GM19099 (cell line): ENCODE measurements around the gene KIF5C.

Experiments used
- POLR2A ChIP-seq: IDR thresholded peaks from 3 replicates; pipeline ENCODE4 v1.6.1; 2011; ENCODE audit warnings: low read depth; ENCODE audit not compliant: insufficient read length; ENCODE audit errors: extremely low read depth

Gene KIF5C

DNA sequence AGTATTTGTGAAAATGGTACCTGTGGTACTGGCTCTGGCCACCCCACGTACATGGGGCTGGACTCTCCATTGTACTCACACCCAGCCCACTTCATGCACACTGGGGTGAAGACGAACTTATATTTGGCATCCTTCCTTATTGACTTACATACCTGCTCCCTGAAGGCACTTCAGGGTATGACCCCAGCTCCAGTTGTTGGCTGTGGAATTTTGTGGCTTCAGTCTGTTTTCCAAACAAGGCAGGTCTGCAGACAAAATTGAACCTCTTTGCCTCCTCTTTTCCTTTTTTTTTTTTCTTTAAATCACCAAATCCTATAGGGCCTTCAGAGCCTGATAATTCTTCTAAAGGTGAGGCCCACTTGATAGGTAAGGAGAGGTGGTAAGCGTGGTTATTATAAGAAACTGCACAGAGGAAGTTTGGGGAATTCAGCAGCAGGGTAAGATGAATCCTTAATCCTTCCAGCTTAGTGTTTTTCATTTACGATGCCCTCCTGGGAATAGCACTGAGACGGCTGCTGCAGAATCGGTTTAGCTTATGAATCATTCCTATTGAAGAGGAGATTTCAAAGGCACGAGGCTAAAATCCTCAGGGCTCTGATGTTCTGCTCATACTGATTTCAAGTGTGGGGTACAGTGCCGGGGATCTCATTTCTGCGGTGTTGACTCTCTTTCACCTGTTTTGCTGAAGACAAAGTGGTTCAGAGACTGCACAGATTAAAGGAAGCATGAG lies 55.2 kb downstream of the KIF5C start:
- TF ChIP-seq POLR2A: no peak

DNA sequence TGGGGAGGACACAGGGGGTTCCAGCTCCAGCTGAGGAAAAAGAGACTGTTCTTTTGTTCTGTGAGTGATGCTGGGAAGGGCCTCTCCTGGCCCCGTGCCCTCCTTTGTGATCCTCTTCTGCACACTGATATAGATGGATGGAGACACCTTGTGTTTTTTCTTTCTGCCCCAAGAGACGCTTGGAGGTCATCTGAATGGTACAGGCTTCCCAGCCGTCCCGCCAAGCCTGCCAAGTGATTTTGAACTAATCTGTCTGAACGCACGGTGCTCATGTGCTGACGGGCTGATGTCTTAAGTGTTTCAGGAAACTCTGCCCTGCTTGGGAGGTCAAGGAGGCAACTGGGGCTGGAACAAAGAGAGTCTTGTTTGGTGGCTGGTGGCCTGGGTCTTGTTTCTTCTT lies 57.5 kb downstream of the KIF5C start:
- TF ChIP-seq POLR2A: no peak

DNA sequence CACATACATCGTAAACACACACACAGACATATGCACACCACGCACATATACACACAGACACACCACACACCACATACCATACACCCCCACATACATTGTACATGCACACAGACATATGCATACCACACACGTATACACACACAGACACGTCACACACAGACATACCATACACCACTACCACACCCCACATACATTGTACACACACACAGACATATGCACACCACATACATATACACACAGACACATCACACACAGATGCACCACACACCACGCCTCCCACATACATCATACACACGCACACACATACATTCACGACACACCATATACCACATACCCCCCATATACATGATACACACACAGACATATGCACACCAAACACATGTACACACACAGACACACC lies 58.4 kb downstream of the KIF5C start:
- TF ChIP-seq POLR2A: no peak

DNA sequence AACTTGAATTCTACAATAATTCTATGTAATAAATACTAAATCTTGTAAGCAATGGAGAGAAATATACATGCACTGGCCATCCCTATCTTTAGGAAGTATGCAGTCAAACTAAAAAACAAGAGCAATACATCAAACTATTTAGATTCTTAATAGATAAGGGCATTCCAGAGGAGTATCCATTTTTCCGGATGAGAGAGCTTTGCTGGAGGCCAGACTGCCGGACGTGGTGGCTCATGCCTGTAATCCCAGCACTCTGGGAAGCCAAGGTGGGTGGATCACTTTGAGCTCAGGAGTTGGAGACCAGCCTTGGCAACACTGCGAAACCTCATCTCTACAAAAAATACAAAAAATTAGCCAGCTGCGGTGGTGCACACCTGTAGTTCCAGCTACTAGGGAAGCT lies 60.8 kb downstream of the KIF5C start:
- TF ChIP-seq POLR2A: no peak

DNA sequence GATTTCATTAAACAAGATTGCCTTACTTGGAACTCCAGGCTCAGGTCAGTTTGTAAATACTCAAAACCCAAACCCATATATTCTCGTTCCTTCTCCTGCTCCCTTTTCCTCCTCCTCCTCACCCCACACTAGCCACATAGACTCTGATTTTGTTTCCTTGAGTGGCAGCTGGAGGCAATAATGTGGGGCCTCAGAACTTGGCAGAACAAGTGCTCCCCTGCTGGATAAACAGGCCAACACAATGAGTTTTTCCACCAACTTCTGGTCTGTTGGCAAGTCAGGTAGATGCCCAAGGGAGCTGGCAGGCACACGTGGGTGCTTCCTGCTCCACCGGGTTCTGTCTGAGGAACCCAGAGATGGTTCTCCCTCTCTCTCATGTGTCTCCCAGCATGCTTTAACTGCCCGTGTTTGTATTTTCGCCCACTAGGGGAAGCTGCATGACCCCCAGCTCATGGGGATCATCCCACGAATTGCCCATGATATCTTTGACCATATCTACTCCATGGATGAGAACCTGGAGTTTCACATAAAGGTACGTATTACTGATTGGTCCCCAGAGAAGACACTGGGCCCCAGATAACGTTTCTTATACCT lies 61.9 kb downstream of the KIF5C start:
- TF ChIP-seq POLR2A: no peak

DNA sequence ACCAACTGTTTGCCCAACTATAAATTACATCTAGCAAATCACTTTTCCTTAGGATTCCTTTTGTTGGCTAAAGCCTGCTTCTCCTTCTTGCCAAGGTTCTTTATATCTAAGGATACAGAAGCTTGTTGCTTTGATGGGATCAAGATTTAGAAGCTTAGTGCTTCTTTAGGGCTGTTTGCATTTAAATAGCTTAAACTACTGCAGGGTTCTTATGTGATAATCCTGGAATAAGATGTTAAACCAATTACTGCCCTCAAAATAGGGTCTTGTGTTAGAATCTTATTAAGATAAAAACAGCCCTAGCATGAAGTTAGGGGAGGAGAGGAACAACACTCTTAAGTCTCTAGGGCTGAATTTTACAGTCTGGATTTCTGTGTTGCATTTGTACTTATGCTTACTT lies 64.2 kb downstream of the KIF5C start:
- no peak for TF ChIP-seq POLR2A

DNA sequence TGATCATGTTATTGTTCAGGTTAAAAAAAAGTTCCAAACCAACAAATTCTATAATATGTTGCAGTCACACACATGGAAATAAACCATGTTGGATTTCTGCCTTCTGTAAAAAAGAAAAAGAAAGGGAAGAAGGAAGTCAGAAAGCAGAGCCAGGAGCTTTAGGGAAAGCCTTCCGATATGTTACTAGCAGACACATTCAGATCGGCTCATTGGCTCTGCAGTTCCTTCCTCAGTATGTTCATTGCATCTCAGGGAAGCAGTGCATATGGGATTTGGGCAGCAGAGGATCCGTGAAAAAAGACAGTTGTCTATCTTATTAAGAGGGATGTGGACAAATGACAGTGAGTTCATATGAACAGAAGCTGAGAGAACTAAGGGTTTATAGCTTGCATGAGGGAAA lies 68.1 kb downstream of the KIF5C start:
- no peak for TF ChIP-seq POLR2A

DNA sequence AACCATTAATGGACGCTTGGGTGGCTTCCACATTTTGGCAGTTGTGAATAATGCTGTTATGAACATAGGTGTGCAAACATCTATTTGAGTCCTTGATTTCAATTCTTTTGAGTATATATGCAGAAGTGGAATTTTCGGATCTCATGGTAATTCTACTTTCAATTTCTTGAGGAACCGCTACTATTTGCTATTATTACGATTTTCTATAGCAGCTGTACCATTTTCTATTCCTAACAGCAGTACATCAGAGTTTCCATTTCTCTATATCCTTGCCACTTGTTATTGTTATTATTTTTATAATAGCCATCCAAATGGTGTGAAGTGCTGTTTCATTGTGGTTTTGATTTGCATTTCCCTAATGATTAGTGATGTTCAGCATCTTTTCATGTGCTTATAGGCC lies 69.5 kb downstream of the KIF5C start:
- TF ChIP-seq POLR2A: no peak

DNA sequence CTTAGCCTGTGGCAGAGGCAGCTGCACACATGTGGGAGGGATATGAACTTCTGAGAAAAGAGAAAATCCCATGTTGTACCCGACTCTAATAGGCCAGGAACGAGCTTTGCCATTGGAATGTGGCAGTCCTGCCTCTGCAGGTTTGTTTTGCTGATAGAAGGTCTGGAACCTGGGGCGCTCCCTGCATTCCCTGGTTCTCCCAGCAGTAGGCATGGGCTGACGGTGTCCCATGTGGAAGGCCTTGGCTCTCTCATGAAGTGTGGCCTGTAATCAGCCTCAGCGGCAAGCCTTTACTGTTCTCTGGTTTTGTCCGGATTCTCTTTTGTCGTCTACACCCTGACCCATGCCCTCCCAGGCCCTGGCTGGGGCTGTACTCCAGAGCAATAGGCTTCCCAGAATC lies 72.3 kb downstream of the KIF5C start:
- TF ChIP-seq POLR2A: no peak

DNA sequence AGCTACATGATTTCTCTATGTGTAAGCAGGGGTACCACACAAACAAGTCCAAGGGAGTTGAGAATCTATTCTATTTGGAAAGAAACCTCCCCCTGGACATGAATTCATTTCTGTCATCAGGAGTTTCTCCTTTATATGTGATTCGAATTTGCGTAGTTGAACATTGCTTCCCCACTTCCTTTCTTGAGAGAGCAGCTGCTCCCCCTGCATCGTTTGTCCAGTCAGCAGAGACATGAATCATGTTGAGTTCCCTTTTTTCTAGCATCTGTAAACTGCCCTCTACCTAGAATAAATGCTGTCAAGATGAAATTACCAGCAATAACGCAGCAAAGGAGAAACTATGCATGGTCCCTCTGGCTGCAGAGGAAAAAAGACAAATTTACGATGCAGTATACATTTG lies 73.8 kb downstream of the KIF5C start:
- no peak for TF ChIP-seq POLR2A

DNA sequence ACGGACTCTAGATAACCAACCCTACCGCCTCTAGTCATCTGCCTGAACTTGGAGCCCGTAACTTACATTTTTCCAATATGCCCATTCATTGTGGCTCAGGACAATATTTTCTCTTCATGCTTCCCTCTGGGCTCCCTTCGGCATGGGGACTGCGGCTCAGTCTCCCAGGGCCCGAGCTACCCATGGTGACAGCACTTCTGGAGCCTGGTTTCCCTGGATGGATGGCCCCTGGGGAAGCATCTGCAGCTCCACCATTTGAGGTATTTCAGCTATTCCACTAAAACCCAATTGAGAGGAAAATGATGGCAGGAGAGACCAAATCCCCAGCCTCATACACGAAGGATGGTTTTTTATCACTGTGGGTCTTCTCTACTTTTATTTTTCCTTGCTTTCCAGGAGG lies 74.3 kb downstream of the KIF5C start:
- TF ChIP-seq POLR2A: no peak

DNA sequence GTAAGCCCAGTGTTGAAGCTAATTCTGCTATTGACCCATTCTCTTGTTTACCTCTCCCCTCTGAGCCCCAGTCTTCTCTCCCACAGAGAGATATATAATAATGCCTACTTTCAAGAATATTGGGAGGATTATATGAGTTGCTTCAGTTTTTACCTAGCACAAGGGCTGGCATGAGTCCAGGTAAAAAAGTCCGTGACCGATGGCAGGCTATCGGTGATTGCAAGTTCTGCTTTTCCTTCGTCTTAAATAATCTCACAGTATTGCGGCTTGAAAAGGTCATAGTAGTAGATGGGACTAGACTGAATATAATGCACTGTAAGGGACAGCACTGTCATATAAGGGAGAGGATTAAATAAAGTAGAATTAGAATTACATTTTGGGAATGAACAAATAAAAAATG lies 77.6 kb downstream of the KIF5C start:
- TF ChIP-seq POLR2A: no peak

DNA sequence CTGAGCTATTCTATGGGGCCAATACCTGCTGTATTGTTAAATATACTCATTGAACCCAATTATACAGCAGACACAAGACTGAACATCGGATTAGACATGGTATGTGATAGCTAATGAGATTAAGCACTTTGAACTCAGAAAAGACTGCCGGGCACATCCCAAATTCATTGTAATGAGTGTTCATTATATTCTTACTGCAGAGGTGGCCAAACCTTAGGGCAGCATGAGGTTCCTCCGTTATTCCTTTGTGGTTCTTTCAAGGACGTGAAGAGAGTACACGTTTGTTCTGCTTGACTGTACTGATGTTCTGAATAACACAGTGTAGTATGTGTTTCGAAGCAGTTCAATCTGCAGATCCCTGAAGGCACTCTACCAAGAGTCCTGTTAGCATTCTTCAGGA lies 78.4 kb downstream of the KIF5C start:
- TF ChIP-seq POLR2A: no peak

DNA sequence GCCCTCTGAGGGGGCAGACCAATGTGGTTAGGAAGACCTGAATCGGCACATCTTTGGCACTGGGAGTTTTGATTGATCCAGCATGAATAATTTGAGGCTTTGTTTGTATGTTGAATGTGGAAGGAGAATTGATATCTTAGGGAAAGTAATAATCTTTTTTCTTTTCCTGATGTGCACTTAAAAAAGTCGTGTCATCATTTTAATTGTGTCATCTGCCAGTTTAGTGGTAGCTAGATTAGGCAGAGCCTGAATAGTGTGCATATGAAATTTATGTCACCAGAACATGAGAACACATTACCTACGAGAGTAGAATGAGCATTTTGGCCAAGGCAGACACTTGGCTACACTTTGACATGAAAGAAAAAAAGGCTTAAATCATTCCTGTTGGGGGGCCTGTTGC lies 79.5 kb downstream of the KIF5C start:
- no peak for TF ChIP-seq POLR2A

DNA sequence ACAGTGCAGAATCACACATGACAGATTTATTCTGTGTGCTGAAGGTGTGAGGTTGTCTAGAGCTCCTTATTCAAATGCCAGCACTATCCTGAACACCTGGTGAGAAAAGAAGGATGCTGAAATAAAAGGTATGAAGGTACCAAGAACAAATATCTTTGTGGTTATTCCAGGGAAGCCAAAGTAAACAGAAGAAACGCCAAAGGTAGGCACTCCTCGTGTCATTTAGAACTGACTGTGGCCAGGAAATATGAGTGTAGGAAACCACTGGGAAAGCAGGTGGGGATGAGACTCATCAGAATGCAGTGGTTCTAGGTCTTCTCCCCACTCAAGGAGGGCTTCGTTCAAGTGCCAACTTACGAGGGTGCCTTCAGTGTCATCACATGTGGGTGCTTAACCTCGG lies 80.8 kb downstream of the KIF5C start:
- TF ChIP-seq POLR2A: no peak

DNA sequence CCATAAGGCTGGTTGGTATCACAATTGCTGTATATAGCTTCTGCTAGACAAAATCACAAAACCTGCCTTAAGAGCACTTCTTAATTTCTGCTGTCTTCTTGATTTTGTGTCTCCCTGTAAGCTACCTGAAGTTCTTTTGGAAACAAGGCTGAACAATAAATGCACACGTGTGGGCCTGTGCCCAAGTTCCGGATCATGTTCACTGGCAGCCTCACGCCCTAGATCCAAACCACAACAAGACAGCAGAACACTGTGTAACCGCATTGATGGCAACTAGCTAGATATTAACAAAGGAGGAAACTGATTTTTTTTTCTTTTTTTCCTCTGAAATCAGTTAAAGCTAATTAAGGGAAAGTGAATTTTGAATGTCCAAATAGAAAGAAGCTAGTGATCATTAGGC lies 82.0 kb downstream of the KIF5C start:
- TF ChIP-seq POLR2A: no peak

DNA sequence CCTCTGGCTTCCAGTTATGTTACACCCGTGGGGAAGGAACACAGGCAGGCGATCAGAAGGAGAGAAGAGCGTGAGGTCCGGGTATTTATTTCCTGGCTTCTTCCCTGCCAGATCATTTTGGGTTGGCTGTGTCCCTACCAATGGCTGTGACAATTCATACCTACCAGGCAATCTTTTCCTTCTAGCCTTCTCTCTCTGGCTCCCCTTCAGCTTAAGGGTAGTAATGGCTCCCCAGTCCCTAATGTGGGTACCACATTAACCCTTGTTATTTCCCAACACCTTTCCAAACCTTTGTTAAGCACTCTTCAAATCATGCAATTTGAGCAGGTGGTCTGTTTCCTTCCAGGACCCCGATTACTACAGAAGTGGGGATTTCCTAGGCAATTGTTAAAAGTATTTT lies 84.7 kb downstream of the KIF5C start:
- no peak for TF ChIP-seq POLR2A
